Endothelial cell (in vitro differentiated cells): Measurements from ENCODE around the gene NUP62. TPM values are rescaled to one million over a fixed set of nuclear protein-coding genes. Genes with fewer than 3 reads are reported as not detected.

Experiments
- DNase-seq: peaks from one replicate; pipeline ENCODE4 v3.0.0; 2021; ENCODE audit warnings: low spot score
- H3K27ac Mint-ChIP-seq: one replicate; pipeline ENCODE4 v1.8.0; 2021; ENCODE audit warnings: mixed read lengths, inconsistent platforms; ENCODE audit not compliant: unreplicated experiment
- H3K27me3 Mint-ChIP-seq: one replicate; pipeline ENCODE4 v1.8.0; 2021; ENCODE audit warnings: mild to moderate bottlenecking, moderate library complexity, mixed read lengths, inconsistent platforms; ENCODE audit not compliant: unreplicated experiment
- H3K36me3 Mint-ChIP-seq: one replicate; pipeline ENCODE4 v1.8.0; 2021; ENCODE audit warnings: mild to moderate bottlenecking, low read depth, mixed read lengths, inconsistent platforms; ENCODE audit not compliant: unreplicated experiment
- H3K4me1 Mint-ChIP-seq: one replicate; pipeline ENCODE4 v1.8.0; 2021; ENCODE audit warnings: mild to moderate bottlenecking, mixed read lengths, inconsistent platforms; ENCODE audit not compliant: unreplicated experiment
- H3K4me3 Mint-ChIP-seq: one replicate; pipeline ENCODE4 v1.8.0; 2021; ENCODE audit warnings: mild to moderate bottlenecking, mixed read lengths, inconsistent platforms; ENCODE audit not compliant: unreplicated experiment
- H3K9me3 Mint-ChIP-seq: one replicate; pipeline ENCODE4 v1.8.0; 2021; ENCODE audit warnings: mixed read lengths, inconsistent platforms; ENCODE audit not compliant: unreplicated experiment
- total RNA-seq: library from RNA; stranded (reverse); fragmentation: NEBNext Ultra II Directional; extraction: Animal tissue kit (Norgen Biotek cat#: 25700); gene quantifications from one replicate; pipeline ENCODE4 v1.2.1, GENCODE V29; 2021; ENCODE audit not compliant: unreplicated experiment
- TF ChIP-seq, protein P1 (sequence below): fragments of 200-600 bp; sonication (generic); IDR thresholded peaks from one replicate; pipeline ENCODE4 v1.5.0; 2021; ENCODE audit warnings: antibody characterized with exemption; ENCODE audit not compliant: unreplicated experiment

NUP62 gene
- total RNA-seq, 1 donor from 2014 or later = 60.9 TPM

DNA sequence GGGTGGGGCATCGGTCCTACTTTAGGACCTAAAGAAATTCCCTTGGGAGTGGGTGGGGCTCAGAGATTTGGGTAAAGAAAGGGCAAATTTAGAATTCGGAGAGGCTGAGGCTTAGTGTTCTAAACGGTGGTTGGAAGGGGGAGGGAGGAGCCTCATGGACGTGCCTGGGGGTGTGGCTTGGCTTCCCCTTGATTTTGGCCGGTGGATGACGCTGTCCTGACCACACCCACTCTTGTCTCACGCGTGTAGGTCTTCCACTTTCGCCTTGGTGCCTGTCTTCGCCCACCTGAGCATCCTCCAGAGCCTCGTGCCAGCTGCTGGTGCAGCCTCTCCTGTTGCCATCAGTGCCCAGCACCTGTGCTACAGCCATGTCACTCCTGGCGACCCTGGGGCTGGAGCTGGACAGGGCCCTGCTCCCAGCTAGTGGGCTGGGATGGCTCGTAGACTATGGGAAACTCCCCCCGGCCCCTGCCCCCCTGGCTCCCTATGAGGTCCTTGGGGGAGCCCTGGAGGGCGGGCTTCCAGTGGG, 1.2 kb upstream of the NUP62 start:
- Mint-ChIP-seq H3K9me3 (no peaks in the 10 kb centered on the region), H3K27me3 (peaks cover 27% of the 10 kb centered on the region), H3K4me3 (peak overlapping the region; percentile 99), H3K4me1 (peaks cover 13% of the 10 kb centered on the region), H3K27ac (peak overlapping the region; percentile 93), H3K36me3 (peaks cover 30% of the 10 kb centered on the region)
- TF ChIP-seq, protein P1, sequence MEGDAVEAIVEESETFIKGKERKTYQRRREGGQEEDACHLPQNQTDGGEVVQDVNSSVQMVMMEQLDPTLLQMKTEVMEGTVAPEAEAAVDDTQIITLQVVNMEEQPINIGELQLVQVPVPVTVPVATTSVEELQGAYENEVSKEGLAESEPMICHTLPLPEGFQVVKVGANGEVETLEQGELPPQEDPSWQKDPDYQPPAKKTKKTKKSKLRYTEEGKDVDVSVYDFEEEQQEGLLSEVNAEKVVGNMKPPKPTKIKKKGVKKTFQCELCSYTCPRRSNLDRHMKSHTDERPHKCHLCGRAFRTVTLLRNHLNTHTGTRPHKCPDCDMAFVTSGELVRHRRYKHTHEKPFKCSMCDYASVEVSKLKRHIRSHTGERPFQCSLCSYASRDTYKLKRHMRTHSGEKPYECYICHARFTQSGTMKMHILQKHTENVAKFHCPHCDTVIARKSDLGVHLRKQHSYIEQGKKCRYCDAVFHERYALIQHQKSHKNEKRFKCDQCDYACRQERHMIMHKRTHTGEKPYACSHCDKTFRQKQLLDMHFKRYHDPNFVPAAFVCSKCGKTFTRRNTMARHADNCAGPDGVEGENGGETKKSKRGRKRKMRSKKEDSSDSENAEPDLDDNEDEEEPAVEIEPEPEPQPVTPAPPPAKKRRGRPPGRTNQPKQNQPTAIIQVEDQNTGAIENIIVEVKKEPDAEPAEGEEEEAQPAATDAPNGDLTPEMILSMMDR = no peak
- DNase-seq = peak; percentile 9

DNA sequence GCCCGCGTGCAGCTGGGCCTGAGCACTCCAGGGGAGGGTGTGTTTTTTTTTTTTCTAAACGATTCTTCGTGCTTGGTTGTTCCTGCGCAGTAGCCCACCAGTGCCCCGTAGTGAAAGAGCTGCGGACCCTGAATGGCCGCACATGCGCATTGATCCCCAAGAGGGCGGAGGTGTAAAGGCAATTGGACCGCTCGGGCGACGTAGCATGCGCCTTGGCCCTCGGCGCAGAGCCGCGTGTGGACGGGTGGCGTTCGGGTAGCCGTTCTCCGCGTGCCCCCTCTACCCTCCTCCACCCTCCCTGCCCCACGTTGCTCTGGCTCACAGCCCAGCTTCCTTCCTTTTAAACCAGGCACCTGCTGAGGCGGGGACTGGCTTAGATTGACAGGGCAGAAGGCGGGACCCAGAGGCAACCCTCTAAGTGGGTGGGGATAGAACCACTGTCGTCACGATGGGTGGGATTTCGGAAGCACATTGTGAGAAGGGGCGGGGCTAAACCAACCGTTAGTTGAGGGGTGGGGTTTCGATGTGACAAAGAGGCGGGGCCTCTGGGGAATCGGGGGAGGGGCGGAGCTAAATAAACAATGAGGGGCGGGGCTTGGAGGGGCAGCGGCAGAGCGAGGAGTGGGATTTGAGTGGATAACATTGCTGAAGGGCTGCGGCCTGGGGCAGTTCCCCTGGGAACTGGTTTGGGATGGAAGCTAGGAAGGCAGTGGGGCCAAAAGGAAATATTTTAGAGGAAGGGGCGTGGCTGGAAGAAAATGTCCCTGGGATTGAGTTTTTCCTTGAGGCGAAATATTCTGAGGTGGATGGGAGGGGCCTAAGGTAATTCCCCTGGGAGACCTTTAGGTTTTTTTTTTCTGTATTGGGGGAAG, 543 bp upstream of the NUP62 start:
- H3K4me3 Mint-ChIP-seq = peak overlapping the region; percentile 99
- peaks cover 34% of the 10 kb centered on the region for H3K36me3 Mint-ChIP-seq
- H3K9me3 Mint-ChIP-seq = no peaks in the 10 kb centered on the region
- H3K27me3 Mint-ChIP-seq = peaks cover 29% of the 10 kb centered on the region
- DNase-seq = peak; percentile 91
- TF ChIP-seq, protein P1 = no peak
- peaks cover 13% of the 10 kb centered on the region for H3K4me1 Mint-ChIP-seq
- H3K27ac Mint-ChIP-seq = peak overlapping the region; percentile 93

DNA sequence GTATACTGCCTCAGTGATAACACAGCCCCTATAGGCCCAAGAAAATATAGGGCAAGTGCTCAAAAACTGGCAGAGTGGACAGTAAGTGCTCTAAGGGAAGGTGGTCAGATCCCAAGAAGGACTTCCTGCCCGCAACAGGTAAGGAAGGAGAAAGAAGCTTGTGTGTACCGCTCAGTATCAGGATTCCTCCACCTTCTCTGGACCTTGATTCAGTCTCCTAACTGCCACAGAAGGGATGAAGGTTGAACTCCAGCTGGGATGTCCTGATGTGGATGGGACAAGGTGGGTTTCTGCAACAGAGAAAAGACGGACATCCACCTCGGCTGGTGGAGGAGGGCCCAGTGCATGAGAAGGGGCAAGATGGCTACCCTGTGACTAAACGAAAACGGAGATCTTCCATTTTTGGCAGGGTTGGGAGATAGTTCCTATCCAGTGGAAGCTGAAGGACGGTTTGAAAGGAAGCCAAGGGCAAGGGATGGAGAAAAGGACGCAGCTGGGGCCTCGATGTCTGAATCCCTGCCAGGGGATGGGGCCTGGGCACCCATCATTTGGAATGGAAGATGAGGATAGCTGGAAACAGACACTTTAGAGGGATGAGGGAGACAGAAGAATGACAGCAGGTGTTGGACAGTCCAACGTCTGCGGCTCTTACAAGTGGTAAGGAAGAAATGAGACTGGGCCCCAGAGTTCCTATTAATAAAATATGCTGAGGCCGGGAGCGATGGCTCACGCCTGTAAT, 1.6 kb downstream of the NUP62 start:
- H3K27ac Mint-ChIP-seq = peak overlapping the region; percentile 93
- DNase-seq = no peak
- peaks cover 24% of the 10 kb centered on the region for H3K27me3 Mint-ChIP-seq
- TF ChIP-seq, protein P1 = no peak
- peaks cover 35% of the 10 kb centered on the region for H3K36me3 Mint-ChIP-seq
- H3K4me1 Mint-ChIP-seq = peaks cover 13% of the 10 kb centered on the region
- H3K9me3 Mint-ChIP-seq = no peaks in the 10 kb centered on the region
- H3K4me3 Mint-ChIP-seq = peak overlapping the region; percentile 99

DNA sequence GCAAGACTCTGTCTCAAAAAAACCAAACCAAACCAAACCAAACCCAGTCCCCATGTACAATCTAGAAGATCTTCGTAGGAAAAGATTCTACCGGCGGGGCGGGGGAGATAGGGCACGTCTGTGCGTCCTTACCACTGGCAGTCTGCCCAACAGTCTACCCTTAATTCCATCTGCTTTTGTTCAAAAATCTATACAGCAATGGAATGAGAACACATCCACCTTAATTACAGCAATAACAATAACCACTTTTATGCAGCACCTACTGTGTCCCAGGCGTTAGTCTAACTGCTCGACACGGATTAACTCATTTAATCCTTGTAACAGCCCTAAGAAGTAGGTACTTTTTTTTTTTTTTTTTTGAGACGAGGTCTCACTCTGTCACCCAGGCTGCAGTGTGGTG, 2.8 kb downstream of the NUP62 start:
- peaks cover 13% of the 10 kb centered on the region for H3K4me1 Mint-ChIP-seq
- H3K9me3 Mint-ChIP-seq = no peaks in the 10 kb centered on the region
- no peak for DNase-seq
- TF ChIP-seq, protein P1 = no peak
- no peak overlapping the region for H3K27ac Mint-ChIP-seq
- H3K27me3 Mint-ChIP-seq = peaks cover 26% of the 10 kb centered on the region
- no peak overlapping the region for H3K4me3 Mint-ChIP-seq
- H3K36me3 Mint-ChIP-seq = peaks cover 31% of the 10 kb centered on the region
